Neural progenitor cell (in vitro differentiated cells): Measurements from ENCODE around the gene ATG9B. TPM values are rescaled to one million over a fixed set of nuclear protein-coding genes. Genes with fewer than 3 reads are reported as not detected.
A peak's percentile ranks its signal among the peaks of the same experiment; 100 is the strongest.
"Not testable (repeated sequence)": the region's sequence is repeated elsewhere in the genome, so short reads cannot be mapped to it uniquely, and the experiment has no call there.

ENCODE experiments used
- DNase-seq: peaks from one replicate; pipeline ENCODE4 v3.0.0-alpha.2; 2016; ENCODE audit warnings: low spot score
- H2AFZ ChIP-seq: fragments of 200-600 bp; sonication (generic); replicated peaks from 2 replicates; pipeline ENCODE4 v1.6.1; 2016; ENCODE audit warnings: antibody characterized with exemption
- H3F3A ChIP-seq: fragments of 200-600 bp; sonication (generic); 2 replicates; pipeline ENCODE4 v1.6.1; 2016; ENCODE audit warnings: antibody characterized with exemption, low read depth
- H3K27ac ChIP-seq: fragments of 200-600 bp; sonication (generic); 2 replicates; pipeline ENCODE4 v1.5.1; 2016; ENCODE audit warnings: mild to moderate bottlenecking
- H3K27me3 ChIP-seq: fragments of 200-600 bp; sonication (generic); 2 replicates; pipeline ENCODE4 v1.6.1; 2016; ENCODE audit warnings: mild to moderate bottlenecking, moderate library complexity
- H3K36me3 ChIP-seq: fragments of 200-600 bp; sonication (generic); 2 replicates; pipeline ENCODE4 v1.5.1; 2016
- H3K4me1 ChIP-seq: fragments of 200-600 bp; sonication (generic); 2 replicates; pipeline ENCODE4 v1.6.1; 2016; ENCODE audit warnings: mixed run types
- H3K4me2 ChIP-seq: fragments of 200-600 bp; sonication (generic); 2 replicates; pipeline ENCODE4 v1.6.1; 2016
- H3K4me3 ChIP-seq: fragments of 200-600 bp; sonication (generic); 2 replicates; pipeline ENCODE4 v1.5.1; 2016
- H3K79me2 ChIP-seq: fragments of 200-600 bp; sonication (generic); 2 replicates; pipeline ENCODE4 v1.6.1; 2016; ENCODE audit warnings: low read depth
- H3K9ac ChIP-seq: fragments of 200-600 bp; sonication (generic); 2 replicates; pipeline ENCODE4 v1.6.1; 2016
- H3K9me3 ChIP-seq: fragments of 200-600 bp; sonication (generic); 2 replicates; pipeline ENCODE4 v1.5.1; 2016; ENCODE audit warnings: low read depth
- H4K20me1 ChIP-seq: fragments of 200-600 bp; sonication (generic); 2 replicates; pipeline ENCODE4 v1.6.1; 2016; ENCODE audit warnings: low read depth
- H3K27ac Mint-ChIP-seq: 3 replicates; pipeline ENCODE4 v1.8.0; 2021; ENCODE audit warnings: mixed read lengths
- H3K27me3 Mint-ChIP-seq: 2 replicates; pipeline ENCODE4 v1.8.0; 2022; ENCODE audit warnings: low read depth, mild to moderate bottlenecking, inconsistent platforms, moderate library complexity, mixed read lengths; ENCODE audit not compliant: insufficient read depth
- H3K36me3 Mint-ChIP-seq: 3 replicates; pipeline ENCODE4 v1.8.0; 2021; ENCODE audit warnings: mixed read lengths
- H3K4me1 Mint-ChIP-seq: 3 replicates; pipeline ENCODE4 v1.8.0; 2021; ENCODE audit warnings: mixed read lengths
- H3K4me3 Mint-ChIP-seq: 3 replicates; pipeline ENCODE4 v1.8.0; 2021; ENCODE audit warnings: mild to moderate bottlenecking, moderate library complexity, mixed read lengths
- H3K9me3 Mint-ChIP-seq: 3 replicates; pipeline ENCODE4 v1.8.0; 2020; ENCODE audit warnings: mixed read lengths
- EZH2 ChIP-seq: fragments of 200-600 bp; sonication (generic); IDR thresholded peaks from 2 replicates; pipeline ENCODE4 v1.6.1; 2017; ENCODE audit warnings: antibody characterized with exemption, mild to moderate bottlenecking, moderate library complexity
- EZH2phosphoT487 ChIP-seq: fragments of 200-600 bp; sonication (generic); IDR thresholded peaks from 2 replicates; pipeline ENCODE4 v1.6.1; 2017; ENCODE audit warnings: antibody characterized with exemption
- total RNA-seq: library from RNA; depleted of rRNA; stranded (reverse); fragments of >200 nt; gene quantifications from 2 replicates; pipeline ENCODE4 v1.2.3, GENCODE V29; 2015; ENCODE audit warnings: low replicate concordance
- TF ChIP-seq, protein P1 (sequence below): fragments of 200-600 bp; sonication (generic); IDR thresholded peaks from 2 replicates; pipeline ENCODE4 v1.5.1; 2017; ENCODE audit warnings: antibody characterized with exemption, mild to moderate bottlenecking

Gene ATG9B
- total RNA-seq, 1 donor from 2014 or later = 0.43 TPM

DNA sequence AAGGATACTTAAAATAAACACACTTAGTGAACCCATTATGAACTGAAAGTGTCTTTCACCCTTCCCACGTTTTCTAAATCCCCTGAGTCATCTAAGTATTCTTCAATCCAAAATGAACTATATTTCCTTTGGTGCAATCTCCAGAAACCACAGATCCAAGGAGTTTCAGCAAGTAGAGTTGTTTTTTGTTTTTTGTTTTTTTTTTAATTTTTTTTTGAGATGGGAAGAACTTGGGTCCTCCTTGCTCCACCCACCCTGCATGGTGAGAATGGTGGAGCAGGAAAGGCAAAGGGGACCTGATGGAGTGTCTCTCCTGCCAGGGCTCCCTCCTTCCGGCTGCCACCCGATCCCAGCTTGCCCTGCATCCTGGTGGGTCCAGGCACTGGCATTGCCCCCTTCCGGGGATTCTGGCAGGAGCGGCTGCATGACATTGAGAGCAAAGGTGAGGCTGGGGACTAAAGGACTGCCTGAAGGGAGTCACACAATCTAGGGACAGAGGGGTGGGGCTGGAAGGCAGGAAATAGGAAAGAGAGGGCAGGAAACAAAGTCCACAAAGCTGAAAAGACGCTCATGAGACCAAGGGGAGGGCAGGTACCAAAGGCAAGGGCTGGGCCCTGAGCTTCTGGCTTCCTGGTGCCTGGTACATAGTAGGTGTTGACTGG lies 12.1 kb downstream of the ATG9B start:
- no peak overlapping the region for H3K9ac ChIP-seq
- H3K36me3 Mint-ChIP-seq = peaks cover 10% of the 10 kb centered on the region
- DNase-seq = no peak
- H3K27me3 ChIP-seq = peaks cover 25% of the 10 kb centered on the region
- H3K9me3 ChIP-seq = no peaks in the 10 kb centered on the region
- H3K4me1 Mint-ChIP-seq = peaks cover 53% of the 10 kb centered on the region
- peaks cover 35% of the 10 kb centered on the region for H3F3A ChIP-seq
- no peaks in the 10 kb centered on the region for H4K20me1 ChIP-seq
- H3K27me3 Mint-ChIP-seq = peaks cover 9% of the 10 kb centered on the region
- H3K27ac ChIP-seq = no peak overlapping the region
- peak overlapping the region; percentile 91 for H3K27ac Mint-ChIP-seq
- H3K9me3 Mint-ChIP-seq = peaks cover 1% of the 10 kb centered on the region
- H3K4me3 Mint-ChIP-seq = peak overlapping the region; percentile 33
- H3K4me2 ChIP-seq = peak overlapping the region; percentile 70
- TF ChIP-seq, protein P1, sequence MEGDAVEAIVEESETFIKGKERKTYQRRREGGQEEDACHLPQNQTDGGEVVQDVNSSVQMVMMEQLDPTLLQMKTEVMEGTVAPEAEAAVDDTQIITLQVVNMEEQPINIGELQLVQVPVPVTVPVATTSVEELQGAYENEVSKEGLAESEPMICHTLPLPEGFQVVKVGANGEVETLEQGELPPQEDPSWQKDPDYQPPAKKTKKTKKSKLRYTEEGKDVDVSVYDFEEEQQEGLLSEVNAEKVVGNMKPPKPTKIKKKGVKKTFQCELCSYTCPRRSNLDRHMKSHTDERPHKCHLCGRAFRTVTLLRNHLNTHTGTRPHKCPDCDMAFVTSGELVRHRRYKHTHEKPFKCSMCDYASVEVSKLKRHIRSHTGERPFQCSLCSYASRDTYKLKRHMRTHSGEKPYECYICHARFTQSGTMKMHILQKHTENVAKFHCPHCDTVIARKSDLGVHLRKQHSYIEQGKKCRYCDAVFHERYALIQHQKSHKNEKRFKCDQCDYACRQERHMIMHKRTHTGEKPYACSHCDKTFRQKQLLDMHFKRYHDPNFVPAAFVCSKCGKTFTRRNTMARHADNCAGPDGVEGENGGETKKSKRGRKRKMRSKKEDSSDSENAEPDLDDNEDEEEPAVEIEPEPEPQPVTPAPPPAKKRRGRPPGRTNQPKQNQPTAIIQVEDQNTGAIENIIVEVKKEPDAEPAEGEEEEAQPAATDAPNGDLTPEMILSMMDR = no peak
- TF ChIP-seq EZH2phosphoT487 = no peak
- no peaks in the 10 kb centered on the region for H3K36me3 ChIP-seq
- peaks cover 42% of the 10 kb centered on the region for H3K4me1 ChIP-seq
- H2AFZ ChIP-seq = peak overlapping the region; percentile 46
- no peak overlapping the region for H3K4me3 ChIP-seq
- H3K79me2 ChIP-seq = no peaks in the 10 kb centered on the region

DNA sequence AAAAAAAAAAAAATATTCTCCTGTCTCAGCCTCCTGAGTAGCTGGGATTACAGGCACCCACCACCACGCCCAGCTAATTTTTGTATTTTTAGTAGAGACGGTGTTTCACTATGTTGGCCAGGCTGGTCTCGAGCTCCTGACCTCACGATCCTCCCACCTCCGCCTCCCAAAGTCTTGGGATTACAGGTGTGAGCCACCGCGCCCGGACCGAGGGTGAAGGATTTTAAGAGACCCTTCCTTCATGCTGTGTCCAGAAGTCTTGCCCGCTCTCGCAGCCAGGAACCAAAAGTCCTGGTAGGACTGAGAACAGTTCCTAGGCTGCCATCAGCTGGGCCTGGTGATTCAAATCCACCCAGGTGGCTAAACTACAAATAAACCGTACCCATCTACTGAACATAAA lies 12.7 kb downstream of the ATG9B start:
- not testable (repeated sequence) for H3K4me2 ChIP-seq, H3K27me3 Mint-ChIP-seq, H3K9me3 ChIP-seq, H3K79me2 ChIP-seq, DNase-seq, H3K36me3 Mint-ChIP-seq, H3K27ac ChIP-seq, H3K36me3 ChIP-seq, H3K4me3 ChIP-seq, H4K20me1 ChIP-seq, H3K9ac ChIP-seq, H2AFZ ChIP-seq, H3K9me3 Mint-ChIP-seq
- peaks cover 42% of the 10 kb centered on the region for H3K4me1 ChIP-seq
- Mint-ChIP-seq H3K4me1 (peaks cover 54% of the 10 kb centered on the region), H3K4me3 (peak overlapping the region; percentile 30), H3K27ac (peak overlapping the region; percentile 91)
- H3K27me3 ChIP-seq = peaks cover 20% of the 10 kb centered on the region
- H3F3A ChIP-seq = peaks cover 35% of the 10 kb centered on the region

DNA sequence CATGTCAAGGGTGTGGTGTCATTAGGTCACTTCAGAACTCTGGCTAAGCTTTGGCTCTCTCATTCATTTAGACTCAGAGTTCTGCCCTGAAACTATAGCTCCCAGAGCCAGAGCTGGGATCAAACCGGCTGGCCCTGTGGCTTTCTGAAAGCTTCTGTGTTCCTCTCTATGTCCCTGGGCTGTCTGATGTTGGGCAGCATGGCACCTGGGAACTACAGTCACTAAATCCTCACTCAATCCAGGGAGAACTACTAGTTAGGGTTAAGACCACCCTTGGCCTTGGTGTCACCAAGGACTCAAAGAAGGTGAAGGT lies 13.2 kb downstream of the ATG9B start:
- H3K27ac ChIP-seq = no peak overlapping the region
- peaks cover 35% of the 10 kb centered on the region for H3F3A ChIP-seq
- no peak overlapping the region for H2AFZ ChIP-seq
- no peaks in the 10 kb centered on the region for H4K20me1 ChIP-seq
- no peaks in the 10 kb centered on the region for H3K36me3 ChIP-seq
- Mint-ChIP-seq H3K27ac (peak overlapping the region; percentile 90), H3K9me3 (peaks cover 1% of the 10 kb centered on the region), H3K27me3 (peaks cover 12% of the 10 kb centered on the region), H3K4me3 (peak overlapping the region; percentile 50), H3K4me1 (peaks cover 55% of the 10 kb centered on the region), H3K36me3 (peaks cover 10% of the 10 kb centered on the region)
- no peaks in the 10 kb centered on the region for H3K9me3 ChIP-seq
- TF ChIP-seq, protein P1 = no peak
- H3K4me2 ChIP-seq = peak overlapping the region; percentile 76
- H3K4me1 ChIP-seq = peaks cover 42% of the 10 kb centered on the region
- no peak for DNase-seq
- H3K9ac ChIP-seq = no peak overlapping the region
- no peaks in the 10 kb centered on the region for H3K79me2 ChIP-seq
- H3K4me3 ChIP-seq = peak overlapping the region; percentile 23
- peaks cover 17% of the 10 kb centered on the region for H3K27me3 ChIP-seq

DNA sequence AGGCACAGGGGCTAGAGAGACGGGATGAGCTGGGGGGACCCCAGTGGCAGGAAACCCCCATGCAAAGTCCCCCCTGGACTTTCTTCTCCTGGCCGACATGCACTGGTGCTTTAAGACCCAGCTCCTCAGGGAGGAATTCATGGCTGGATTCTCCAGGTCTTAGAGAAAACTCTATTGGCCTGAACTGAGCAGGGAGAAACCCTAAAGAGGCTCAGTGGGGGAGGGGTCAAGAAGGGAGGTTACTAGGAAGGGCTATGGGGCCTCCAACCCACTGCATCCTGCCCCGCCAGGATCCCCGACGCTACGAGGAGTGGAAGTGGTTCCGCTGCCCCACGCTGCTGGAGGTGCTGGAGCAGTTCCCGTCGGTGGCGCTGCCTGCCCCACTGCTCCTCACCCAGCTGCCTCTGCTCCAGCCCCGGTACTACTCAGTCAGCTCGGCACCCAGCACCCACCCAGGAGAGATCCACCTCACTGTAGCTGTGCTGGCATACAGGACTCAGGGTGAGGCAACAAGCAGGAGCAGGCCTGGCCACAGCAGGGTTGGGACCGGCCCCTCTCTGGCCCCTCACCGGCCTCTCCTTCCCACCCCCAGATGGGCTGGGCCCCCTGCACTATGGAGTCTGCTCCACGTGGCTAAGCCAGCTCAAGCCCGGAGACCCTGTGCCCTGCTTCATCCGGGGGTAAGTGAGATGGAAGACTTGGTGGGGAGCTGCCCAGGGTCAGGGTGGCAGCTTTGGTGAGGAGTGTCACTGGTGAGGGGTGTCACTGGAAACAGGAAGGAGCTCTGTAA lies 13.8 kb downstream of the ATG9B start:
- Histone ChIP-seq H4K20me1 (no peaks in the 10 kb centered on the region), H3K9me3 (no peaks in the 10 kb centered on the region), H3K4me1 (peaks cover 42% of the 10 kb centered on the region), H3K4me3 (peak overlapping the region; percentile 23), H3K27me3 (peaks cover 17% of the 10 kb centered on the region), H3F3A (peaks cover 35% of the 10 kb centered on the region), H3K36me3 (no peaks in the 10 kb centered on the region), H3K9ac (no peak overlapping the region), H3K4me2 (peak overlapping the region; percentile 76), H2AFZ (peak overlapping the region; percentile 59), H3K27ac (no peak overlapping the region), H3K79me2 (no peaks in the 10 kb centered on the region)
- DNase-seq = peak; percentile 79
- H3K4me3 Mint-ChIP-seq = peak overlapping the region; percentile 69
- TF ChIP-seq, protein P1 = no peak
- TF ChIP-seq EZH2phosphoT487 (no peak), EZH2 (no peak)
- peaks cover 56% of the 10 kb centered on the region for H3K4me1 Mint-ChIP-seq
- H3K27ac Mint-ChIP-seq = peak overlapping the region; percentile 90
- H3K9me3 Mint-ChIP-seq = peaks cover 1% of the 10 kb centered on the region
- H3K36me3 Mint-ChIP-seq = peaks cover 9% of the 10 kb centered on the region
- peaks cover 14% of the 10 kb centered on the region for H3K27me3 Mint-ChIP-seq
